HL-60 (cell line): ENCODE measurements around the gene KIF23.
A peak's percentile ranks its signal among the peaks of the same experiment; 100 is the strongest.

Experiments used
- DNase-seq, 2 experiments: peaks; one replicate each; pipeline ENCODE4 v3.0.0-alpha.2; 2010 to 2020; ENCODE audit warnings: low read depth in 1 of 2, low spot score in 1 of 2
- H3K27ac ChIP-seq: fragments of 250-450 bp; sonication (Bioruptor Pico); replicated peaks from 2 replicates; pipeline ENCODE4 v1.5.1; 2020; ENCODE audit warnings: mild to moderate bottlenecking, moderate library complexity
- H3K27me3 ChIP-seq: fragments of 250-450 bp; sonication (Bioruptor Pico); 2 replicates; pipeline ENCODE4 v1.5.1; 2021; ENCODE audit warnings: mild to moderate bottlenecking, moderate library complexity; ENCODE audit not compliant: insufficient read depth, poor library complexity, severe bottlenecking
- H3K4me3 ChIP-seq: replicated peaks from 2 replicates; pipeline ENCODE4 v1.5.1; 2011; ENCODE audit warnings: mild to moderate bottlenecking, control low read depth, low read length; ENCODE audit not compliant: insufficient read depth
- CTCF ChIP-seq: IDR thresholded peaks from one replicate; pipeline ENCODE4 v1.5.1; 2011; ENCODE audit warnings: low read length, control low read depth, inconsistent platforms; ENCODE audit not compliant: insufficient read depth
- GABPA ChIP-seq: IDR thresholded peaks from 2 replicates; pipeline ENCODE4 v1.6.1; 2012; ENCODE audit warnings: low read depth
- POLR2AphosphoS5 ChIP-seq: IDR thresholded peaks from 2 replicates; pipeline ENCODE4 v1.6.1; 2012; ENCODE audit warnings: low read depth
- REST ChIP-seq: IDR thresholded peaks from 2 replicates; pipeline ENCODE4 v1.6.1; 2012; ENCODE audit warnings: low read depth; ENCODE audit not compliant: insufficient replicate concordance
- SPI1 ChIP-seq: IDR thresholded peaks from 2 replicates; pipeline ENCODE4 v1.6.1; 2012; ENCODE audit warnings: low read depth, mild to moderate bottlenecking, borderline replicate concordance
- long read RNA-seq: library from polyadenylated mRNA; unstranded; transcript quantifications from one replicate; pipeline ENCODE4 v2.0.0, GENCODE V29; 2020

Gene KIF23
- long read RNA-seq, transcript KIF23-202 (22 exons, 3,351 nt): minor isoform, 9 of 243 reads
- long read RNA-seq, transcript KIF23-201 (23 exons, 3,723 nt): major isoform, 34 of 243 reads
- long read RNA-seq, partial matches to known transcripts: 101 of 243 reads
- long read RNA-seq, other reads (novel, unspliced or antisense): 98 of 243 reads

GRCh38 chr15:69413822-69414700 is at the start of gene KIF23:
Gene KIF23 (plus strand): TSS chr15:69414349. CDS start chr15:69414466, 117 bp downstream.
- Histone ChIP-seq H3K27me3 (no peaks in the 10 kb centered on the region), H3K27ac (peak within 1 kb of the TSS; percentile 83), H3K4me3 (peak within 1 kb of the TSS; percentile 85)
- TF ChIP-seq CTCF (no peak), POLR2AphosphoS5 (peak; percentile 75), REST (no peak), SPI1 (peak; percentile 60; the same call in 1 of the 2 replicates), GABPA (peak; percentile 83)
- DNase-seq: peak; percentile 91 to 97

- no peaks in the 10 kb centered on the region for H3K27me3 ChIP-seq
- H3K4me3 ChIP-seq: no peak overlapping the region
- no peak for DNase-seq
- TF ChIP-seq CTCF (no peak), POLR2AphosphoS5 (no peak), REST (no peak), GABPA (no peak), SPI1 (no peak)
- no peak overlapping the region for H3K27ac ChIP-seq
Observed at GRCh38 chr15:69367236-69367635, 46.9 kb upstream of the KIF23 start.

- no peak overlapping the region for H3K4me3 ChIP-seq
- H3K27ac ChIP-seq: no peak overlapping the region
- H3K27me3 ChIP-seq: no peaks in the 10 kb centered on the region
- DNase-seq: no peak
- no peak for TF ChIP-seq REST
Observed at GRCh38 chr15:69369631-69370030, 44.5 kb upstream of the KIF23 start.
